HG02938 (cell line): ENCODE measurements around the gene LENG8.
A peak's percentile ranks its signal among the peaks of the same experiment; 100 is the strongest.
"Not testable (repeated sequence)": the region's sequence is repeated elsewhere in the genome, so short reads cannot be mapped to it uniquely, and the experiment has no call there.

Source experiments
- ATAC-seq: cut with Tn5 transposase; IDR thresholded peaks from one replicate; pipeline ENCODE4 v1.9.1; 2021; ENCODE audit warnings: mild to moderate bottlenecking, moderate library complexity; ENCODE audit not compliant: unreplicated experiment

The LENG8 gene

GRCh38 chr19:54460230-54461005 is 11.4 kb downstream of the LENG8 start:
- ATAC-seq, result no peak

- no peak for ATAC-seq
These were observed 12.2 kb downstream of the LENG8 start for GRCh38 chr19:54461210-54461609.

- no peak for ATAC-seq
These were observed 12.6 kb downstream of the LENG8 start for GRCh38 chr19:54461613-54462012.

GRCh38 chr19:54462047-54462654 is 13.2 kb downstream of the LENG8 start:
- no peak for ATAC-seq

- ATAC-seq, result peak; percentile 4
These were observed 13.9 kb downstream of the LENG8 start for GRCh38 chr19:54462655-54463530.

- peak; percentile 64 for ATAC-seq
These were observed 14.6 kb downstream of the LENG8 start, which contains the start of gene LENG9 for GRCh38 chr19:54463531-54464043. LENG9 (minus strand) TSS chr19:54463778; CDS start chr19:54463526, 252 bp downstream.

GRCh38 chr19:54464044-54464629 is 15.1 kb downstream of the LENG8 start:
- ATAC-seq, result peak; percentile 44

GRCh38 chr19:54464630-54465425 is 15.8 kb downstream of the LENG8 start:
- ATAC-seq, result peak; percentile 33

GRCh38 chr19:54465426-54466109 is 16.6 kb downstream of the LENG8 start:
- no peak for ATAC-seq

- ATAC-seq, result not testable (repeated sequence)
These were observed 17.1 kb downstream of the LENG8 start for GRCh38 chr19:54466110-54466480.

GRCh38 chr19:54469496-54469934 is 20.5 kb downstream of the LENG8 start:
- ATAC-seq, result no peak

GRCh38 chr19:54470276-54470887 is 21.4 kb downstream of the LENG8 start:
- ATAC-seq, result no peak

GRCh38 chr19:54470991-54471782 is 22.2 kb downstream of the LENG8 start:
- ATAC-seq, result no peak

GRCh38 chr19:54473071-54473891 is 24.3 kb downstream of the LENG8 start, which contains the start of gene CDC42EP5:
CDC42EP5 (minus strand) TSS chr19:54473296; CDS start chr19:54465547, 7,749 bp downstream.
- ATAC-seq, result no peak

GRCh38 chr19:54473892-54474372 is 24.9 kb downstream of the LENG8 start:
- no peak for ATAC-seq

GRCh38 chr19:54475706-54476105 is 26.7 kb downstream of the LENG8 start:
- no peak for ATAC-seq

GRCh38 chr19:54477650-54478049 is 28.7 kb downstream of the LENG8 start:
- ATAC-seq, result no peak
